ENCODE results near the gene SRRM1. TPM values are rescaled to one million over a fixed set of nuclear protein-coding genes. Genes with fewer than 3 reads are reported as not detected.

The SRRM1 gene
- total and polyA plus RNA-seq, 2 experiments from 2014 or later: 118 to 666 TPM

DNA sequence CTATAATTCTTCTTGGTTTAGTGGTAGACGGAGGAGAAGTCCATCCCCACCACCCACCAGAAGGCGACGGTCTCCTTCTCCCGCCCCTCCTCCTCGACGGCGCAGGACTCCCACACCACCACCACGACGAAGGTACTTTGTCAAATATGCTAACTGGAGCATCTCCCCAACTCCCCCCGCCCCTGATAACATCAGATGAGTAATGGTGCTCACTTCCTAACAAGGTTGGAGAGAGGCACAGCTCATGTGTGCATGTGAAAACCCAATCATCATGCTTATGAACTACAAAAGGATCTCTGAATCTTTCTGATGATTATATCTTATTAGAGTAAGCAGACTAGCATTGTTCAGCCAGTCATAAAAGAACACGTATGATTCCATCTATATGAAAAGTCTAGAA, 23.7 kb downstream of the SRRM1 start:
- H3K9me2 ChIP-seq (ENCODE audit: insufficient read depth): no peaks in the 10 kb centered on the region
- peaks cover 32% of the 10 kb centered on the region for H3F3A ChIP-seq (replicated peaks; ENCODE audit: low read depth)
- H3K4me3 ChIP-seq: no peak overlapping the region
- no peak overlapping the region for H3K27ac Mint-ChIP-seq
- ATAC-seq: no peak
- DNase-seq (ENCODE audit: low spot score): no peak
- peaks cover 95% of the 10 kb centered on the region for H3K36me3 ChIP-seq (ENCODE audit: insufficient read depth)
- H4K20me1 ChIP-seq (replicated peaks; ENCODE audit: insufficient read depth): peaks cover 24% of the 10 kb centered on the region
- peaks cover 97% of the 10 kb centered on the region for H3K36me3 Mint-ChIP-seq (ENCODE audit: low read depth)
- H3K79me2 ChIP-seq (replicated peaks; ENCODE audit: insufficient read depth): peaks cover 24% of the 10 kb centered on the region
- H3K4me3 Mint-ChIP-seq: no peak overlapping the region
- no peak overlapping the region for H2AFZ ChIP-seq
- no peaks in the 10 kb centered on the region for H3K27me3 ChIP-seq (ENCODE audit: insufficient read depth)
- H3K4me2 ChIP-seq: no peak overlapping the region
- H3K9me3 Mint-ChIP-seq: no peaks in the 10 kb centered on the region
- no peaks in the 10 kb centered on the region for H3K4me1 Mint-ChIP-seq
- peaks cover 2% of the 10 kb centered on the region for H3K27me3 Mint-ChIP-seq (ENCODE audit: insufficient read depth, low read depth, poor library complexity)
- H3K4me1 ChIP-seq (ENCODE audit: insufficient read depth): no peaks in the 10 kb centered on the region
- TF ChIP-seq, protein P1, sequence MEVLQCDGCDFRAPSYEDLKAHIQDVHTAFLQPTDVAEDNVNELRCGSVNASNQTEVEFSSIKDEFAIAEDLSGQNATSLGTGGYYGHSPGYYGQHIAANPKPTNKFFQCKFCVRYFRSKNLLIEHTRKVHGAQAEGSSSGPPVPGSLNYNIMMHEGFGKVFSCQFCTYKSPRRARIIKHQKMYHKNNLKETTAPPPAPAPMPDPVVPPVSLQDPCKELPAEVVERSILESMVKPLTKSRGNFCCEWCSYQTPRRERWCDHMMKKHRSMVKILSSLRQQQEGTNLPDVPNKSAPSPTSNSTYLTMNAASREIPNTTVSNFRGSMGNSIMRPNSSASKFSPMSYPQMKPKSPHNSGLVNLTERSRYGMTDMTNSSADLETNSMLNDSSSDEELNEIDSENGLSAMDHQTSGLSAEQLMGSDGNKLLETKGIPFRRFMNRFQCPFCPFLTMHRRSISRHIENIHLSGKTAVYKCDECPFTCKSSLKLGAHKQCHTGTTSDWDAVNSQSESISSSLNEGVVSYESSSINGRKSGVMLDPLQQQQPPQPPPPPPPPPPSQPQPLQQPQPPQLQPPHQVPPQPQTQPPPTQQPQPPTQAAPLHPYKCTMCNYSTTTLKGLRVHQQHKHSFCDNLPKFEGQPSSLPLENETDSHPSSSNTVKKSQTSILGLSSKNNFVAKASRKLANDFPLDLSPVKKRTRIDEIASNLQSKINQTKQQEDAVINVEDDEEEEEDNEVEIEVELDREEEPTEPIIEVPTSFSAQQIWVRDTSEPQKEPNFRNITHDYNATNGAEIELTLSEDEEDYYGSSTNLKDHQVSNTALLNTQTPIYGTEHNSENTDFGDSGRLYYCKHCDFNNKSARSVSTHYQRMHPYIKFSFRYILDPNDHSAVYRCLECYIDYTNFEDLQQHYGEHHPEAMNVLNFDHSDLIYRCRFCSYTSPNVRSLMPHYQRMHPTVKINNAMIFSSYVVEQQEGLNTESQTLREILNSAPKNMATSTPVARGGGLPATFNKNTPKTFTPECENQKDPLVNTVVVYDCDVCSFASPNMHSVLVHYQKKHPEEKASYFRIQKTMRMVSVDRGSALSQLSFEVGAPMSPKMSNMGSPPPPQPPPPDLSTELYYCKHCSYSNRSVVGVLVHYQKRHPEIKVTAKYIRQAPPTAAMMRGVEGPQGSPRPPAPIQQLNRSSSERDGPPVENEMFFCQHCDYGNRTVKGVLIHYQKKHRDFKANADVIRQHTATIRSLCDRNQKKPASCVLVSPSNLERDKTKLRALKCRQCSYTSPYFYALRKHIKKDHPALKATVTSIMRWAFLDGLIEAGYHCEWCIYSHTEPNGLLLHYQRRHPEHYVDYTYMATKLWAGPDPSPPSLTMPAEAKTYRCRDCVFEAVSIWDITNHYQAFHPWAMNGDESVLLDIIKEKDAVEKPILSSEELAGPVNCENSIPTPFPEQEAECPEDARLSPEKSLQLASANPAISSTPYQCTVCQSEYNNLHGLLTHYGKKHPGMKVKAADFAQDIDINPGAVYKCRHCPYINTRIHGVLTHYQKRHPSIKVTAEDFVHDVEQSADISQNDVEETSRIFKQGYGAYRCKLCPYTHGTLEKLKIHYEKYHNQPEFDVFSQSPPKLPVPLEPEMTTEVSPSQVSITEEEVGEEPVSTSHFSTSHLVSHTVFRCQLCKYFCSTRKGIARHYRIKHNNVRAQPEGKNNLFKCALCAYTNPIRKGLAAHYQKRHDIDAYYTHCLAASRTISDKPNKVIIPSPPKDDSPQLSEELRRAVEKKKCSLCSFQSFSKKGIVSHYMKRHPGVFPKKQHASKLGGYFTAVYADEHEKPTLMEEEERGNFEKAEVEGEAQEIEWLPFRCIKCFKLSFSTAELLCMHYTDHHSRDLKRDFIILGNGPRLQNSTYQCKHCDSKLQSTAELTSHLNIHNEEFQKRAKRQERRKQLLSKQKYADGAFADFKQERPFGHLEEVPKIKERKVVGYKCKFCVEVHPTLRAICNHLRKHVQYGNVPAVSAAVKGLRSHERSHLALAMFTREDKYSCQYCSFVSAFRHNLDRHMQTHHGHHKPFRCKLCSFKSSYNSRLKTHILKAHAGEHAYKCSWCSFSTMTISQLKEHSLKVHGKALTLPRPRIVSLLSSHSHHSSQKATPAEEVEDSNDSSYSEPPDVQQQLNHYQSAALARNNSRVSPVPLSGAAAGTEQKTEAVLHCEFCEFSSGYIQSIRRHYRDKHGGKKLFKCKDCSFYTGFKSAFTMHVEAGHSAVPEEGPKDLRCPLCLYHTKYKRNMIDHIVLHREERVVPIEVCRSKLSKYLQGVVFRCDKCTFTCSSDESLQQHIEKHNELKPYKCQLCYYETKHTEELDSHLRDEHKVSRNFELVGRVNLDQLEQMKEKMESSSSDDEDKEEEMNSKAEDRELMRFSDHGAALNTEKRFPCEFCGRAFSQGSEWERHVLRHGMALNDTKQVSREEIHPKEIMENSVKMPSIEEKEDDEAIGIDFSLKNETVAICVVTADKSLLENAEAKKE (CRISPR knock-in tag; IDR thresholded peaks at IDR 0.05): no peak
- TF ChIP-seq EZH2 (IDR thresholded peaks at IDR 0.05; ENCODE audit: low read depth, unreplicated experiment) (no peak), EZH2phosphoT487 (IDR thresholded peaks at IDR 0.05; ENCODE audit: unreplicated experiment) (no peak), POLR2AphosphoS5 (IDR thresholded peaks at IDR 0.05; ENCODE audit: low read depth) (no peak), ZNF114 (CRISPR knock-in tag; IDR thresholded peaks at IDR 0.05) (no peak), NANOG (IDR thresholded peaks at IDR 0.05; ENCODE audit: borderline replicate concordance) (no peak), ZNF331 (CRISPR knock-in tag; IDR thresholded peaks at IDR 0.05; ENCODE audit: low read depth) (no peak), CREB1 (CRISPR knock-in tag; IDR thresholded peaks at IDR 0.05; ENCODE audit: low read depth) (no peak), JUNB (IDR thresholded peaks at IDR 0.05; ENCODE audit: unreplicated experiment) (no peak), STAT1 (IDR thresholded peaks at IDR 0.05; ENCODE audit: unreplicated experiment) (no peak)
- TF ChIP-seq, protein P2, sequence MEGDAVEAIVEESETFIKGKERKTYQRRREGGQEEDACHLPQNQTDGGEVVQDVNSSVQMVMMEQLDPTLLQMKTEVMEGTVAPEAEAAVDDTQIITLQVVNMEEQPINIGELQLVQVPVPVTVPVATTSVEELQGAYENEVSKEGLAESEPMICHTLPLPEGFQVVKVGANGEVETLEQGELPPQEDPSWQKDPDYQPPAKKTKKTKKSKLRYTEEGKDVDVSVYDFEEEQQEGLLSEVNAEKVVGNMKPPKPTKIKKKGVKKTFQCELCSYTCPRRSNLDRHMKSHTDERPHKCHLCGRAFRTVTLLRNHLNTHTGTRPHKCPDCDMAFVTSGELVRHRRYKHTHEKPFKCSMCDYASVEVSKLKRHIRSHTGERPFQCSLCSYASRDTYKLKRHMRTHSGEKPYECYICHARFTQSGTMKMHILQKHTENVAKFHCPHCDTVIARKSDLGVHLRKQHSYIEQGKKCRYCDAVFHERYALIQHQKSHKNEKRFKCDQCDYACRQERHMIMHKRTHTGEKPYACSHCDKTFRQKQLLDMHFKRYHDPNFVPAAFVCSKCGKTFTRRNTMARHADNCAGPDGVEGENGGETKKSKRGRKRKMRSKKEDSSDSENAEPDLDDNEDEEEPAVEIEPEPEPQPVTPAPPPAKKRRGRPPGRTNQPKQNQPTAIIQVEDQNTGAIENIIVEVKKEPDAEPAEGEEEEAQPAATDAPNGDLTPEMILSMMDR (conservative IDR thresholded peaks at IDR 0.05; ENCODE audit: low read depth in 2 of 2): no peak
- TF ChIP-seq, protein P3, sequence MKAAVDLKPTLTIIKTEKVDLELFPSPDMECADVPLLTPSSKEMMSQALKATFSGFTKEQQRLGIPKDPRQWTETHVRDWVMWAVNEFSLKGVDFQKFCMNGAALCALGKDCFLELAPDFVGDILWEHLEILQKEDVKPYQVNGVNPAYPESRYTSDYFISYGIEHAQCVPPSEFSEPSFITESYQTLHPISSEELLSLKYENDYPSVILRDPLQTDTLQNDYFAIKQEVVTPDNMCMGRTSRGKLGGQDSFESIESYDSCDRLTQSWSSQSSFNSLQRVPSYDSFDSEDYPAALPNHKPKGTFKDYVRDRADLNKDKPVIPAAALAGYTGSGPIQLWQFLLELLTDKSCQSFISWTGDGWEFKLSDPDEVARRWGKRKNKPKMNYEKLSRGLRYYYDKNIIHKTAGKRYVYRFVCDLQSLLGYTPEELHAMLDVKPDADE (IDR thresholded peaks at IDR 0.05): no peak
- TF ChIP-seq, protein P4, sequence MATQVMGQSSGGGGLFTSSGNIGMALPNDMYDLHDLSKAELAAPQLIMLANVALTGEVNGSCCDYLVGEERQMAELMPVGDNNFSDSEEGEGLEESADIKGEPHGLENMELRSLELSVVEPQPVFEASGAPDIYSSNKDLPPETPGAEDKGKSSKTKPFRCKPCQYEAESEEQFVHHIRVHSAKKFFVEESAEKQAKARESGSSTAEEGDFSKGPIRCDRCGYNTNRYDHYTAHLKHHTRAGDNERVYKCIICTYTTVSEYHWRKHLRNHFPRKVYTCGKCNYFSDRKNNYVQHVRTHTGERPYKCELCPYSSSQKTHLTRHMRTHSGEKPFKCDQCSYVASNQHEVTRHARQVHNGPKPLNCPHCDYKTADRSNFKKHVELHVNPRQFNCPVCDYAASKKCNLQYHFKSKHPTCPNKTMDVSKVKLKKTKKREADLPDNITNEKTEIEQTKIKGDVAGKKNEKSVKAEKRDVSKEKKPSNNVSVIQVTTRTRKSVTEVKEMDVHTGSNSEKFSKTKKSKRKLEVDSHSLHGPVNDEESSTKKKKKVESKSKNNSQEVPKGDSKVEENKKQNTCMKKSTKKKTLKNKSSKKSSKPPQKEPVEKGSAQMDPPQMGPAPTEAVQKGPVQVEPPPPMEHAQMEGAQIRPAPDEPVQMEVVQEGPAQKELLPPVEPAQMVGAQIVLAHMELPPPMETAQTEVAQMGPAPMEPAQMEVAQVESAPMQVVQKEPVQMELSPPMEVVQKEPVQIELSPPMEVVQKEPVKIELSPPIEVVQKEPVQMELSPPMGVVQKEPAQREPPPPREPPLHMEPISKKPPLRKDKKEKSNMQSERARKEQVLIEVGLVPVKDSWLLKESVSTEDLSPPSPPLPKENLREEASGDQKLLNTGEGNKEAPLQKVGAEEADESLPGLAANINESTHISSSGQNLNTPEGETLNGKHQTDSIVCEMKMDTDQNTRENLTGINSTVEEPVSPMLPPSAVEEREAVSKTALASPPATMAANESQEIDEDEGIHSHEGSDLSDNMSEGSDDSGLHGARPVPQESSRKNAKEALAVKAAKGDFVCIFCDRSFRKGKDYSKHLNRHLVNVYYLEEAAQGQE (IDR thresholded peaks at IDR 0.05; ENCODE audit: unreplicated experiment): no peak
- H3K27ac ChIP-seq (ENCODE audit: low read depth): no peak overlapping the region
